MCF 10A (cell line): ENCODE measurements around the gene RTL10. TPM values are rescaled to one million over a fixed set of nuclear protein-coding genes. Genes with fewer than 3 reads are reported as not detected.

Experiments used
- BruUV-seq: library from RNA; stranded (reverse); fragments of 400-500 nt; replicated peaks from 2 replicates; lab custom pipeline; 2021; lab: Mats Ljungman, UMichigan
- CTCF ChIA-PET: fragments of 300-600 bp; sonication (Branson Sonifier 250); formaldehyde crosslinking; extraction: SDS; loops from one replicate; lab custom pipeline; 2021; ENCODE audit warnings: antibody characterized with exemption, inconsistent platforms; lab: Yijun Ruan, JAX
- POLR2A ChIA-PET: fragments of 300-600, 350-650 bp; sonication (Branson Sonifier 250); formaldehyde crosslinking; extraction: SDS; loops from one replicate; lab custom pipeline; 2020; ENCODE audit warnings: antibody characterized with exemption, inconsistent platforms; lab: Yijun Ruan, JAX
- DNase-seq: peaks from one replicate; pipeline ENCODE4 v3.0.0-alpha.2; 2018; ENCODE audit not compliant: unreplicated experiment
- H3K27ac Mint-ChIP-seq: one replicate; pipeline ENCODE4 v1.8.0; 2022; ENCODE audit warnings: mild to moderate bottlenecking, low read depth, mixed read lengths; ENCODE audit not compliant: unreplicated experiment
- H3K27me3 Mint-ChIP-seq: one replicate; pipeline ENCODE4 v1.8.0; 2022; ENCODE audit warnings: mixed read lengths; ENCODE audit not compliant: insufficient read depth, unreplicated experiment
- H3K36me3 Mint-ChIP-seq: one replicate; pipeline ENCODE4 v1.8.0; 2022; ENCODE audit warnings: mild to moderate bottlenecking, moderate library complexity, mixed read lengths; ENCODE audit not compliant: insufficient read depth, unreplicated experiment
- H3K4me1 Mint-ChIP-seq: one replicate; pipeline ENCODE4 v1.8.0; 2022; ENCODE audit warnings: mixed read lengths; ENCODE audit not compliant: insufficient read depth, unreplicated experiment
- H3K4me3 Mint-ChIP-seq: one replicate; pipeline ENCODE4 v1.8.0; 2022; ENCODE audit warnings: mild to moderate bottlenecking, moderate library complexity, mixed read lengths; ENCODE audit not compliant: unreplicated experiment
- H3K9me3 Mint-ChIP-seq: one replicate; pipeline ENCODE4 v1.8.0; 2022; ENCODE audit warnings: mixed read lengths; ENCODE audit not compliant: unreplicated experiment
- CTCF ChIP-seq: fragments of 200-600 bp; IDR thresholded peaks from one replicate; pipeline ENCODE4 v1.8.0; 2022; ENCODE audit warnings: antibody characterized with exemption, mild to moderate bottlenecking; ENCODE audit not compliant: unreplicated experiment
- intact Hi-C: fragments of 100-400 bp; cut with micrococcal nuclease; formaldehyde crosslinking; loops from 2 replicates; pipeline ENCODE4 v1.14.1; 2022
- total RNA-seq: library from RNA; stranded (reverse); gene quantifications from 2 replicates; pipeline ENCODE4 v1.2.3, GENCODE V29; 2022

Gene RTL10
- total RNA-seq, 1 experiment from 2014 or later = 20.6 TPM

- Mint-ChIP-seq H3K4me3 (no peak overlapping the region), H3K4me1 (peaks cover 13% of the 10 kb centered on the region), H3K27ac (no peak overlapping the region), H3K27me3 (no peaks in the 10 kb centered on the region), H3K9me3 (no peaks in the 10 kb centered on the region), H3K36me3 (peaks cover 6% of the 10 kb centered on the region)
- no TSS peak for BruUV-seq
- CTCF ChIA-PET = interaction anchor here (0.7 kb wide), 1 partner anchor 12 kb away, joined by 3 read pairs; no protein-coding TSS in a partner anchor
- intact Hi-C loops = no loop called here
- TF ChIP-seq CTCF = no peak
- POLR2A ChIA-PET = interaction anchor here (3.1 kb wide), 1 partner anchor 15 kb away, joined by 17 read pairs; no protein-coding TSS in a partner anchor
- no peak for DNase-seq
These were observed 33.0 kb downstream of the RTL10 start for GRCh38 chr22:19821523-19822300.

- H3K27ac Mint-ChIP-seq = no peak overlapping the region
- intact Hi-C loops = no loop called here
- H3K4me1 Mint-ChIP-seq = peaks cover 11% of the 10 kb centered on the region
- H3K27me3 Mint-ChIP-seq = no peaks in the 10 kb centered on the region
- no peak for TF ChIP-seq CTCF
- POLR2A ChIA-PET = interaction anchor here (3.1 kb wide), 1 partner anchor 14 kb away, joined by 17 read pairs; no protein-coding TSS in a partner anchor
- no peak for DNase-seq
- CTCF ChIA-PET = interaction anchor here (0.7 kb wide), 1 partner anchor 11 kb away, joined by 3 read pairs; no protein-coding TSS in a partner anchor
- peaks cover 6% of the 10 kb centered on the region for H3K36me3 Mint-ChIP-seq
- BruUV-seq = no TSS peak
- H3K9me3 Mint-ChIP-seq = no peaks in the 10 kb centered on the region
- H3K4me3 Mint-ChIP-seq = no peak overlapping the region
These were observed 33.7 kb downstream of the RTL10 start for GRCh38 chr22:19820880-19821522.

GRCh38 chr22:19819911-19820879 is 34.5 kb downstream of the RTL10 start:
- Mint-ChIP-seq H3K9me3 (no peaks in the 10 kb centered on the region), H3K4me1 (peaks cover 13% of the 10 kb centered on the region), H3K27me3 (no peaks in the 10 kb centered on the region), H3K36me3 (peaks cover 6% of the 10 kb centered on the region), H3K4me3 (no peak overlapping the region), H3K27ac (no peak overlapping the region)
- POLR2A ChIA-PET = interaction anchor here (1.1 to 3.1 kb wide), 2 partner anchors 13 to 14 kb away, joined by 5 to 17 read pairs; no protein-coding TSS in a partner anchor
- CTCF ChIA-PET = no interaction called here
- no TSS peak for BruUV-seq
- no peak for TF ChIP-seq CTCF
- no peak for DNase-seq
- intact Hi-C loops = no loop called here
